ENCODE measurements around the gene TBPL2.
"Not testable (repeated sequence)": the region's sequence is repeated elsewhere in the genome, so short reads cannot be mapped to it uniquely, and the experiment has no call there.

TBPL2 gene

DNA sequence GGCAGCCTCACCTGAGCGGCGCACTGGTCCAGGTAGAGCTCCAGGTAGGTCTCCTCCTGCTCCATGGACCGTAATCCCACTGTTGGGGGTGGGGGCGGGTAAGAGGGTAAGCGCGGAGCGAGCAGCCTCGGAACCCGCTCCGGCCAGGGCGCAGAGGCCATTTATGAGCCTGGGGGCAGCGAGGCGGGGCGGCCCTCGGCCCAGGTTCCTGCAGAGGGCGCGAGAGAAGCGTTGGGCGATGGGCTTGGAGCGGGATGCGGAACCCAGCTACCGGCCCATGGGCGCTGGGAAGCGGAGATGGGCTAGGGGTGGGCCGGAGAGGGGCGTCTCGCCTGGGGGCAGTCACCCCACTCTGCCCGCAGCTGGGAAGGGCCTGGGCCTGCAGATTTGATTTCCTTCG lies at the start of gene TBPL2:
Gene TBPL2, minus strand, starts transcription at position 232 of the 400 bp plus-strand sequence. Its CDS starts 167 bp downstream, at position 65.
- no peak for DNase-seq

GRCh38 chr14:55488204-55488603 lies 47.8 kb upstream of the TBPL2 start:
- no peak for DNase-seq

DNA sequence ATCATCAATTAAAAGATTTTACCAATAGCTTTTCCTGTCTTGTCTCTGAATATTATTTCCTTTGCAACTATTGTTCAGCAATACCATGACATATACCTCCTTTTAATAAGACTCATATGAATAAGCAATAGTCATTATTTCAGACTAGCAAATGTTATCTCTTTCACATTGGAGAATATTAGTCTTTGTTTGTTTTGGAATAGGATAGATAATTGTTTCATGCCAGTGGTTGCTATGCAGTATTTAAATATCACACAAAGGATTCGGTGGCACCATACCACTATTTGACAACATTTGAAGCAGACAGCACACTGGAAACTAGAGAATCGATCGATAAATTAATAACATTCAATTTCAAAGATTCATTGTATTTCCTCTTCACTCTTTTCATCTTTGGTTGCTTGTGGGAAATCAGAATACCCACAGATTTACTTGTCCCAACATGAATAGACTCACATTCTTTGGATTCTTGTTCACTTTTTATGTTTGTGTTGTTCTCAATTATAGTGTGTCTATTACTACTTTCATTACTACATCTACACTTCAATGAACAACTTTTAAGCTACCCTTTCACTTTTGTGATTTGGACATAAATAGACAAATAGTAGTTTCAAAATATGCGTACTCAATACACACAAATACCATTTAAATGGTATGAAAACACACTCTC lies 42.7 kb upstream of the TBPL2 start:
- DNase-seq = no peak

DNA sequence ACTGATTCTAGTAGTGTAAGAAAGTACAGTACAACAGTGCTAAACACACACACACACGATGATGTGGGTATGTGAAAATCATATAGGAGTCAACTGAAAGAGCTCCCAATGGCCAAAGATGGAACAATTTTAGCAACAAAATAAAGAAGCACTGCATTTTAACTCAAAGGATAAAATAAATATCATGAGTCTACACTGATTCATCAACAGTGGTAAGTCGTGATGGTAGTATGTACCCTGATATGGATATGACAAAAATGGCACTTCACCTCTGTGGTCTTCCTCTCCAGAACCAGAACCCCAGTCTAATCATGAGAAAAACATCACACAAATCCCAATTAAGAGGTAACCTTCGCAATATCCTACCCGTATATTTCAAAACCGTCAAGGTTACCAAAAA lies 41.4 kb upstream of the TBPL2 start:
- no peak for DNase-seq

GRCh38 chr14:55477680-55478079 lies 37.3 kb upstream of the TBPL2 start:
- DNase-seq = no peak

GRCh38 chr14:55476448-55476847 lies 36.0 kb upstream of the TBPL2 start:
- not testable (repeated sequence) for DNase-seq

GRCh38 chr14:55473786-55474185 lies 33.4 kb upstream of the TBPL2 start:
- no peak for DNase-seq

DNA sequence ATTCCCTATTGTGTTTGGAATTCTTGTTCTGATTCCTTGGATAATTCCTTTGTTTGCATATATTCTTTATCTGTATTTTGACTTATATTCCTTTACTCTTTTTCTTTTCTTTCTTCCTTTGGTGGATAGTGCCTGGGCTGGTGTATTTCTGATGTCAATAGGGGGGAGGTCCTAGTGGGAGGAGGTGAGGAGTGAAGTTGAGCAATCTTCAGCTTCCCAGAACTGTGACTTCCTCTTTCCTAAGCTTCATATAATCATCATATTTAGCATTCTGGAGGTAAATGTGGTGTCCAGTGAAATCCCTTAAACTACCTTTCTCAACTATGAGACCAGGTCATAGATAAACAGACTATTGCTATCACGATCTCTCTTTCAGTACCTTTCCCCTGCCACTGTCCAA lies 29.6 kb upstream of the TBPL2 start:
- no peak for DNase-seq

- no peak for DNase-seq
These were observed 26.9 kb upstream of the TBPL2 start for GRCh38 chr14:55467307-55467706.

- DNase-seq = no peak
These were observed 18.5 kb upstream of the TBPL2 start for GRCh38 chr14:55458800-55459515.

DNA sequence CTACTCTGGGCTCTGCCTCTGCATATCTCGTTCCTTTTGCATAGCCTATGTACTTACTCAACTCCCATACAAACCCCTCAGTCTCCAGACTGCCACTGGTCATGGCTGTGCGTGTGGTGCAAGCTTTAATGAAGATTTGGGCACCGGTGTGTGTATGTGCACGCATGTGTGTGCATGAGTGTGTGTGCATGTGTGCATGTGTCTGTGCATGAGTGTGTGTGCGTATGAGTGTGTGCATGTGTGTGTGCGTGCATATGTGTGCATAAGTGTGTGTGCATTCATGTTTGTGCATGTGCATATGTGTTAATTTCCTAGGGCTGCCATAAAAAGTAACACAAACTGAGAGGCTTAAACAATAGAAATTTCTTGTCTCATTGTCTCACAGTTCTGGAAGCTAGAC lies 17.1 kb upstream of the TBPL2 start:
- no peak for DNase-seq

DNA sequence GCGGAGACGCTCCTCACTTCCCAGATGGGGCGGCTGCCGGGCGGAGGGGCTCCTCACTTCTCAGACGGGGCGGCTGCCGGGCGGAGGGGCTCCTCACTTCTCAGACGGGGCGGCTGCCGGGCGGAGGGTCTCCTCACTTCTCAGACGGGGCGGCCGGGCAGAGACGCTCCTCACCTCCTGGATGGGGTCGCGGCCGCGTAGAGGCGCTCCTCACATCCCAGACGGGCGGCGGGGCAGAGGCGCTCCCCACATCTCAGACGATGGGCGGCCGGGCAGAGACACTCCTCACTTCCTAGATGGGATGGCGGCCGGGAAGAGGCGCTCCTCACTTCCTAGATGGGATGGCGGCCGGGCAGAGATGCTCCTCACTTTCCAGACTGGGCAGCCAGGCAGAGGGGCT lies 16.0 kb upstream of the TBPL2 start:
- not testable (repeated sequence) for DNase-seq

- no peak for DNase-seq
These were observed 14.0 kb upstream of the TBPL2 start for GRCh38 chr14:55454264-55455002.

DNA sequence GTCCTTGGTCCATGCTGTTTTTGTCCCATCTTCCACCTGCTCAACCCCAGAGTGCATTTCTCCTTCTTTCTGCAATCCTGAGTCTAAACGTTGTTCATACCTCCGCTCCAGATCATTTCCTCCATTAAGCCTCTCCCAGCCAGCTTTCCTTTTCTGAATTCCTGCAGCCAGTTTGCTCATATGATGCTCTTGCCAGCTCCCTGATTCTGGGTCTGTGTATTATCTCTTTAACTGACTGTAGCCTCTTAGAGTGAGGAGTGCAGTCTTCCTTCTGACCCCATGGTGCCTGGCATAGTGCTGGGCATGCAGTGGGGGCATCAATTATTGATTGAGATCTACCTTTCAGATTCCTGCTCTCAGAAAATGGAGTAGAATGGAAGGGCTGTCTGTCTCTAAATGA lies 11.5 kb upstream of the TBPL2 start:
- DNase-seq = no peak

GRCh38 chr14:55451398-55451797 lies 11.0 kb upstream of the TBPL2 start:
- DNase-seq = no peak

GRCh38 chr14:55450987-55451386 lies 10.6 kb upstream of the TBPL2 start:
- no peak for DNase-seq

DNA sequence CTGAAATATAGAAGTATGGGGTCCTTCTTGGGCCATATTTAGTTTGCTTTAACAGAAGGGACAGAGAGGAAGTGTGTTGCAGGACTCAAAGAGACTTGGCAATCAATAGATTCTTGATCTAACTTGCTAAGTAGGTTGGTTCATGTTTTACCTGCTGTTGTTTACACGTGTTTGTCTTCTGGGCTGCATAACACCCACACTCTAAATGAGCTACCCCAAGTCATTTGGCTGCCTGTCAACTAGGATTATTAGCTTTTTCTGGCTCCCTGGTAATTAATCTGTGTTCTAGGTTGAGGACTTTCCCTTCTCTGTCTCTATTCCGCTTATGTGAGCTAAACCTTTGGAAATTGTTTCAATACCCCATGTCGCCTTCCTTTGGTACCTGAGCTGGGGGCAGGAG lies 10.1 kb upstream of the TBPL2 start:
- no peak for DNase-seq

GRCh38 chr14:55450124-55450523 lies 9.7 kb upstream of the TBPL2 start:
- DNase-seq = no peak

- DNase-seq = no peak
These were observed 8.7 kb upstream of the TBPL2 start for GRCh38 chr14:55449116-55449515.

DNA sequence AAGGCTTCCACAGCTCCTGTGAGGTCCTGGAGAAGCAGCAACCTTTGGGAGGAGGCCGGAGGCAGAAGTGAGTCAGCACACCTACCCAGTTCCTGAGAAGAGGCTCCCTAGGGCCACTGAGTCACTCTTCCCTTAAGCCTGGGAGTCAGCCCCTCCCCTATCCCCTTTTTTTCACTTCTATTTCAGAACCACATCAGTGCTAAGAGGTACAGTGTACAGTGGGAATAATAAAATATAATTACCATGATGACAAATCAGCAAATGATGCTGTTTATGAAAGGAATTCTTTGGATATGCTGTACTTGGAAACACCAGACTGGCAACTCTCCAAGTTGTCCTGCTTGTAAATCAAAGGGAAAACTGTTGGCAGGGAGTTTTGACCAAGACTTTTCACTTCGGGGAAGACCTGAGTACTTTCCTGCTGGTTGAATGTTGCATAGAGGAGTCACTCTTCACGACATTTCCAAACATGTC lies 7.8 kb upstream of the TBPL2 start:
- no peak for DNase-seq

GRCh38 chr14:55446833-55447232 lies 6.4 kb upstream of the TBPL2 start:
- no peak for DNase-seq

- DNase-seq = peak; percentile 71
These were observed 5.8 kb upstream of the TBPL2 start for GRCh38 chr14:55446127-55446736.

DNA sequence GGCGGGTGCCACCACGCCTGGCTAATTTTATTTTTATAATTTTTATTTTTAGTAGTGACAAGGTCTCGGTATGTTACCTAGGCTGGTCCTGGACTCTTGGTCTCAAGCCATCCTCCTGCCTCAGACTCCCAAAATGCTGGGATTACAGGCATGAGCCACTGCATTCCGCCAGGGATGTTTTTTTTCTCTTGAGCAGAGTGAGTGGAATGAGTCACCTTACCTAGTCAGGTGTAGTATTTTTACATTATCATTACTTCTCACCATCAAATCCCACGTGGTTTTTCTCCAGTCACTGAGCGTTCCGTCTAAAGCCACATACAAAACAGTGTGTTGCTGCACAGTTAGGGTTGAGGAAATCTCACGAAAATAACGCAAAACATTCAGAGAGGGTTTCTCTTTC lies 870 bp upstream of the TBPL2 start:
- DNase-seq = no peak
